ENCODE results near the gene NCOA1.

DNA sequence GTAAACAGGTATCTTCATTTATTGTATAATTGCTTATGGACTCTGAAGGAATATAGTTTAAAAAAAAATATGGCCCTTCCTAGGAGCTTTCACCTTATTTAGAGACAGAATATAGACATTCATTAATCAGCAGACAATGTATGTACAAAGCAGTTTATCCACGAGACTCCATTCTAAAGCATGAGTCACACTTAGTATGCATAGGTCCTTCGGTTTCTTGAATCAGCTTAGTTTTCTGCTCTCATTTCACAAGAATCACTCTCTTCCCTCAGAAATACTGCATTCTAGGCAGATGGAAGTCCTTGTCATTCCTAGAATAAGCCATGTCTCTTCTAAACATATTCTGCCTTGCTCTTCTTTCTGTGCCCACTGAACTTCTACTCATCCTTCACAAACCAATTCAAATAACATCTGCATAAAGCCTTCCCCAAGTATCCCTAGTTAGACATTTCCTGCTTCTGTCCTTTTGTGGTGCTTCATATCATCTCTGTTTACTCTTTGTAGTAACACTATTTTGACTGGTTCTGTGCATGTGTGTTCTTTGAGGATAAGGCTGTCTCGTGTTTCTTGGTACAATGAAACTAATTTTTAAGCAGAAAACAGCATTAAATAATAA, 217.6 kb downstream of the NCOA1 start:
- TF ChIP-seq, protein P1, sequence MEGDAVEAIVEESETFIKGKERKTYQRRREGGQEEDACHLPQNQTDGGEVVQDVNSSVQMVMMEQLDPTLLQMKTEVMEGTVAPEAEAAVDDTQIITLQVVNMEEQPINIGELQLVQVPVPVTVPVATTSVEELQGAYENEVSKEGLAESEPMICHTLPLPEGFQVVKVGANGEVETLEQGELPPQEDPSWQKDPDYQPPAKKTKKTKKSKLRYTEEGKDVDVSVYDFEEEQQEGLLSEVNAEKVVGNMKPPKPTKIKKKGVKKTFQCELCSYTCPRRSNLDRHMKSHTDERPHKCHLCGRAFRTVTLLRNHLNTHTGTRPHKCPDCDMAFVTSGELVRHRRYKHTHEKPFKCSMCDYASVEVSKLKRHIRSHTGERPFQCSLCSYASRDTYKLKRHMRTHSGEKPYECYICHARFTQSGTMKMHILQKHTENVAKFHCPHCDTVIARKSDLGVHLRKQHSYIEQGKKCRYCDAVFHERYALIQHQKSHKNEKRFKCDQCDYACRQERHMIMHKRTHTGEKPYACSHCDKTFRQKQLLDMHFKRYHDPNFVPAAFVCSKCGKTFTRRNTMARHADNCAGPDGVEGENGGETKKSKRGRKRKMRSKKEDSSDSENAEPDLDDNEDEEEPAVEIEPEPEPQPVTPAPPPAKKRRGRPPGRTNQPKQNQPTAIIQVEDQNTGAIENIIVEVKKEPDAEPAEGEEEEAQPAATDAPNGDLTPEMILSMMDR (conservative IDR thresholded peaks at IDR 0.05; ENCODE audit: low read length) = no peak
- no peak for TF ChIP-seq EZH2phosphoT487 (IDR thresholded peaks at IDR 0.05; ENCODE audit: borderline replicate concordance, low read depth, low read length)

Data from OCI-LY7 (cell line).